ENCODE measurements around the gene PROM2. TPM values are rescaled to one million over a fixed set of nuclear protein-coding genes. Genes with fewer than 3 reads are reported as not detected.
A peak's percentile ranks its signal among the peaks of the same experiment; 100 is the strongest.

Gene PROM2
- total RNA-seq, 1 experiment from 2014 or later, result 3.1 TPM

GRCh38 chr2:95294579-95295250 lies 20.5 kb downstream of the PROM2 start:
- Histone ChIP-seq H3K23ac (ENCODE audit: insufficient read length, low read depth, low read length) (no peak overlapping the region), H3K9me3 (ENCODE audit: control insufficient read depth, low read depth, low read length) (no peaks in the 10 kb centered on the region), H3K27ac (ENCODE audit: insufficient read length, low read depth, low read length) (no peak overlapping the region), H3K79me1 (ENCODE audit: insufficient read depth, low read depth, low read length, poor library complexity, severe bottlenecking) (no peaks in the 10 kb centered on the region), H4K8ac (replicated peaks; ENCODE audit: insufficient read length, low read depth, low read length) (no peak overlapping the region), H3K23me2 (ENCODE audit: insufficient read length, low read depth, low read length, poor library complexity, severe bottlenecking) (no peaks in the 10 kb centered on the region), H3K27me3 (ENCODE audit: insufficient read depth, low read length) (no peaks in the 10 kb centered on the region), H3K79me2 (ENCODE audit: insufficient read depth, low read length) (no peaks in the 10 kb centered on the region), H3K14ac (ENCODE audit: insufficient read depth, low read length) (no peak overlapping the region), H3K4me2 (ENCODE audit: insufficient read depth, insufficient read length, low read length) (no peak overlapping the region), H3K4ac (ENCODE audit: low read depth, low read length) (no peak overlapping the region), H3K18ac (ENCODE audit: insufficient read length, low read depth, low read length) (no peak overlapping the region), H4K91ac (ENCODE audit: insufficient read length, low read depth, low read length) (no peak overlapping the region), H2BK20ac (ENCODE audit: low read depth, low read length, poor library complexity, severe bottlenecking) (no peak overlapping the region), H3K56ac (ENCODE audit: insufficient read length, low read depth, low read length) (no peak overlapping the region), H3T11ph (ENCODE audit: low read length) (no peak overlapping the region), H3K4me1 (ENCODE audit: insufficient read depth, low read length) (no peaks in the 10 kb centered on the region), H4K5ac (ENCODE audit: insufficient read length, low read depth, low read length) (no peak overlapping the region), H2AK5ac (ENCODE audit: insufficient read length, low read length) (no peak overlapping the region), H4K20me1 (ENCODE audit: control insufficient read depth, insufficient read depth, insufficient read length) (no peaks in the 10 kb centered on the region), H2BK120ac (ENCODE audit: low read depth, low read length, poor library complexity, severe bottlenecking) (no peak overlapping the region), H2BK12ac (ENCODE audit: insufficient read length, low read depth, low read length) (no peak overlapping the region), H2AFZ (ENCODE audit: low read length) (no peak overlapping the region), H2BK15ac (ENCODE audit: low read depth, low read length) (no peak overlapping the region), H2BK5ac (ENCODE audit: insufficient read length, low read length) (no peak overlapping the region), H3K9ac (ENCODE audit: extremely low read depth, insufficient read length, low read length) (no peak overlapping the region)
- peak overlapping the region in 1 of 3 experiments; percentile 55; a peak in 1 of 7 replicates for H3K27ac Mint-ChIP-seq
- H3K36me3 Mint-ChIP-seq (ENCODE audit: insufficient read depth in 1 of 3, low read depth in 3 of 3), result peaks cover 11 to 15% (median 12%) of the 10 kb centered on the region in 3 experiments
- peaks cover 8 to 23% of the 10 kb centered on the region in 2 experiments; a peak in 3 of 4 replicates for H3K4me1 Mint-ChIP-seq
- WGBS (ENCODE audit: extremely low coverage, insufficient read length, low lambda C conversion rate), result no CpG with 5 or more reads among the region's 19 CpGs
- DNase-seq, result no peak
- H3K27me3 Mint-ChIP-seq (ENCODE audit: low read depth), result peaks cover 6% of the 10 kb centered on the region
- H3K9me3 Mint-ChIP-seq, result peaks cover 22 to 23% of the 10 kb centered on the region in 2 experiments
- no peak for TF ChIP-seq CTCF (conservative IDR thresholded peaks at IDR 0.05)
- H3K4me3 Mint-ChIP-seq, result no peak overlapping the region
